Naive thymus-derived CD4-positive, alpha-beta T cell (primary cell): Measurements from ENCODE around the gene NUP93. TPM values are rescaled to one million over a fixed set of nuclear protein-coding genes. Genes with fewer than 3 reads are reported as not detected.

Experiments
- ATAC-seq: fragments of 150-1000 bp; cut with Tn5 transposase; 2 replicates; pipeline ENCODE4 v1.10.0; 2021; ENCODE audit warnings: mild to moderate bottlenecking, moderate library complexity
- CTCF ChIA-PET: fragments of 350-600 bp; sonication (Branson Sonifier 250); formaldehyde crosslinking; loops from one replicate; lab custom pipeline; 2021; ENCODE audit warnings: antibody characterized with exemption; lab: Charles Lee
- POLR2A ChIA-PET: fragments of 350-600 bp; sonication (Branson Sonifier 250); formaldehyde crosslinking; loops from one replicate; lab custom pipeline; 2021; ENCODE audit warnings: antibody characterized with exemption, inconsistent platforms; lab: Charles Lee
- DNase-seq, 9 donors: peaks; one replicate each; pipeline versions ENCODE4 v3.0.0 to v3.0.0-alpha.2; 2020 to 2022; ENCODE audit warnings: mixed read lengths in 1 of 9
- H3K27ac ChIP-seq: one replicate; pipeline ENCODE4 v1.7.0; 2013; ENCODE audit warnings: mild to moderate bottlenecking, low read depth, low read length, moderate library complexity
- H3K27me3 ChIP-seq, 2 donors: one replicate each; pipeline ENCODE4 v1.7.0; 2013; ENCODE audit warnings: low read length in 2 of 2, mild to moderate bottlenecking in 2 of 2, moderate library complexity in 2 of 2; ENCODE audit not compliant: control insufficient read depth in 2 of 2, insufficient read depth in 2 of 2
- H3K36me3 ChIP-seq, 3 experiments: 1 replicate in 2 of 3; 2 replicates in 1 of 3; pipeline ENCODE4 v1.7.0; 2013; ENCODE audit warnings: low read length in 3 of 3, mild to moderate bottlenecking in 3 of 3, moderate library complexity in 1 of 3; ENCODE audit not compliant: insufficient read depth in 3 of 3, control insufficient read depth in 2 of 3
- H3K4me1 ChIP-seq, 2 donors: one replicate each; pipeline ENCODE4 v1.7.0; 2013; ENCODE audit warnings: low read length in 2 of 2, mild to moderate bottlenecking in 2 of 2, moderate library complexity in 1 of 2; ENCODE audit not compliant: control insufficient read depth in 2 of 2, insufficient read depth in 2 of 2
- H3K4me3 ChIP-seq: 2 replicates; pipeline ENCODE4 v1.7.0; 2013; ENCODE audit warnings: mild to moderate bottlenecking, low read length
- H3K9me3 ChIP-seq, 3 experiments: 1 replicate in 2 of 3; 2 replicates in 1 of 3; pipeline ENCODE4 v1.7.0; 2013; ENCODE audit warnings: low read length in 3 of 3; ENCODE audit not compliant: control insufficient read depth in 2 of 3
- H3K27ac Mint-ChIP-seq, 9 donors: one replicate each; pipeline ENCODE4 v1.8.0; 2020 to 2022; ENCODE audit warnings: mixed read lengths in 9 of 9, mild to moderate bottlenecking in 8 of 9, moderate library complexity in 5 of 9, inconsistent platforms in 2 of 9
- H3K27me3 Mint-ChIP-seq, 5 donors: one replicate each; pipeline ENCODE4 v1.8.0; 2021 to 2022; ENCODE audit warnings: mixed read lengths in 5 of 5, mild to moderate bottlenecking in 1 of 5
- H3K36me3 Mint-ChIP-seq, 5 donors: one replicate each; pipeline ENCODE4 v1.8.0; 2020 to 2022; ENCODE audit warnings: mixed read lengths in 5 of 5, mild to moderate bottlenecking in 3 of 5, inconsistent platforms in 1 of 5
- H3K4me1 Mint-ChIP-seq, 7 donors: one replicate each; pipeline ENCODE4 v1.8.0; 2020 to 2022; ENCODE audit warnings: mixed read lengths in 7 of 7, mild to moderate bottlenecking in 3 of 7, inconsistent platforms in 1 of 7
- H3K4me3 Mint-ChIP-seq, 10 donors: one replicate each; pipeline ENCODE4 v1.8.0; 2020 to 2022; ENCODE audit warnings: mild to moderate bottlenecking in 10 of 10, mixed read lengths in 10 of 10, moderate library complexity in 6 of 10, inconsistent platforms in 2 of 10
- H3K9me3 Mint-ChIP-seq, 11 donors: one replicate each; pipeline ENCODE4 v1.8.0; 2020 to 2022; ENCODE audit warnings: mixed read lengths in 11 of 11, mild to moderate bottlenecking in 4 of 11, inconsistent platforms in 1 of 11, moderate library complexity in 1 of 11
- intact Hi-C, 2 donors: fragments of 100-400 bp; cut with micrococcal nuclease; formaldehyde crosslinking; loops; one replicate each; pipeline ENCODE4 v1.15.1; 2023
- polyA plus RNA-seq, 2 donors: library from polyadenylated mRNA; unstranded; fragments of 300-500 nt; fragmentation: Illumina TruSeq; gene quantifications; one replicate each; pipeline ENCODE4 v1.2.3, GENCODE V29; 2021
- total RNA-seq, 6 experiments: library from RNA in 5 of 6; stranded (reverse) in 5 of 6; gene quantifications; 1 replicate in 5 of 6; 2 replicates in 1 of 6; pipeline ENCODE4 v1.2.3 and lab custom pipeline; 2021 to 2026

The NUP93 gene
- total and polyA plus RNA-seq, 7 experiments from 2014 or later, result 53.0 to 90.5 (median 64.5) TPM

DNA sequence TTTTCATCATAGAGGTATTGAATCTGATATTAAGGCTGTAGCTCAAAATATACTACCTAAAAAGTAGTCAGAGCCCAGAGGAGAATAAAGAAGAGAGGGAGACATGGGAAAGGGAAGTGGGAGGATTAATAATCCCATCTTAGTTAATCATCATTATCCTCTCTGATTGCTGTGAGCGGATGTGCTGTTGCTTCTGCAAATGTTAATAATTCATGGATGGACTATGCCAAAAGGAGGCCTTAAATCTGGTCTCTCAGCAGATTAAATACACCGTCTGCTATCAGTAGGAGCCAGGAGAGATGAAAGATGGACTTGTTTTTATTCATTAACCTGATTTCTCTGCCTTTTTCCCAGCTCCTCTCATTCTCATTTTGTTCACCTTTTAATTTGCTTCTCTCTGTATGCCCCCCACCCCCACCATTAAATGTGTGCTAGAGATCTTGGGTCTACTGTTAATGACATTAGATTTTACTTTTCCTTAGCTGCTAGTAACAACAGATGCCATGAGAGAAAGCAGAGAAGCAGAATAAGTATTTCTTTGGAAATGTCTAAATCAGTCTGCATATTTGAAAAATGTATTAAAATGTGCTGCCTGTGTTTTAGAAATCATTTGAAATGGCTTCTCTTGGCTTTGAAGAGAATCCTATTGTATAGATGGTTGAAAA is 44.2 kb downstream of the NUP93 start:
- no peaks in the 10 kb centered on the region for H3K4me1 ChIP-seq
- POLR2A ChIA-PET, result interaction anchor here (0.7 kb wide), 1 partner anchor 235 kb away, joined by 3 read pairs; no protein-coding TSS in a partner anchor
- Mint-ChIP-seq H3K9me3 (no peaks in the 10 kb centered on the region), H3K4me3 (no peak overlapping the region), H3K36me3 (peaks cover 0 to 9% (median 0%) of the 10 kb centered on the region in 5 donors), H3K27ac (no peak overlapping the region), H3K4me1 (peaks cover 11 to 36% (median 29%) of the 10 kb centered on the region in 7 donors), H3K27me3 (no peaks in the 10 kb centered on the region)
- no peak overlapping the region for H3K4me3 ChIP-seq
- DNase-seq, result no peak
- H3K27me3 ChIP-seq, result no peaks in the 10 kb centered on the region
- no peak for ATAC-seq
- CTCF ChIA-PET, result no interaction called here
- H3K36me3 ChIP-seq, result no peaks in the 10 kb centered on the region
- H3K27ac ChIP-seq, result no peak overlapping the region
- intact Hi-C loops, result no loop called here
- no peaks in the 10 kb centered on the region for H3K9me3 ChIP-seq

DNA sequence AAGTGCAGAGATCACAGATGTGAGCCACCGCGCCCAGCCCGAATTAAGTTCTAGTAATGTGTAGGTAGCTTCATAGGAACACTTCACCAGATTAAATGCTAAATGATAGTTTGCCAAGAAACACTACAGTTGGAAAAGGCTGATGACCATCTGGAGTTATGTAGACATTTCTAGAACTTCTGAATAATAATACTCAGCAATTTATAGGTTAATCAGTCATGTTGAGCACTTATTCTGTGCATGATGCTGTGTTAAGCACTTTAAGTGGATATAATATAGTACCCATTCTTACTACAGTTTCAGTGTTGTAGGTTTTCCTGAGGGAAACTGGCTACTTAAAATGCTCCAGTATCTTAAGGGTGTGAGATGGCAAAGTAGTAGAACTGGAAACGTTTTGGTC is 45.2 kb downstream of the NUP93 start:
- Mint-ChIP-seq H3K9me3 (no peaks in the 10 kb centered on the region), H3K36me3 (peaks cover 0 to 9% (median 0%) of the 10 kb centered on the region in 5 donors), H3K27ac (no peak overlapping the region), H3K27me3 (no peaks in the 10 kb centered on the region), H3K4me3 (no peak overlapping the region), H3K4me1 (peaks cover 14 to 42% (median 29%) of the 10 kb centered on the region in 7 donors)
- no peaks in the 10 kb centered on the region for H3K9me3 ChIP-seq
- no peaks in the 10 kb centered on the region for H3K27me3 ChIP-seq
- no peak overlapping the region for H3K4me3 ChIP-seq
- intact Hi-C loops, result no loop called here
- ATAC-seq (no peak), DNase-seq (no peak)
- ChIA-PET CTCF (no interaction called here), POLR2A (interaction anchor here (0.6 kb wide), 1 partner anchor 24 kb away, joined by 4 read pairs; no protein-coding TSS in a partner anchor)
- H3K36me3 ChIP-seq, result no peaks in the 10 kb centered on the region
- H3K4me1 ChIP-seq, result peaks cover 0 to 7% of the 10 kb centered on the region in 2 donors
- no peak overlapping the region for H3K27ac ChIP-seq

DNA sequence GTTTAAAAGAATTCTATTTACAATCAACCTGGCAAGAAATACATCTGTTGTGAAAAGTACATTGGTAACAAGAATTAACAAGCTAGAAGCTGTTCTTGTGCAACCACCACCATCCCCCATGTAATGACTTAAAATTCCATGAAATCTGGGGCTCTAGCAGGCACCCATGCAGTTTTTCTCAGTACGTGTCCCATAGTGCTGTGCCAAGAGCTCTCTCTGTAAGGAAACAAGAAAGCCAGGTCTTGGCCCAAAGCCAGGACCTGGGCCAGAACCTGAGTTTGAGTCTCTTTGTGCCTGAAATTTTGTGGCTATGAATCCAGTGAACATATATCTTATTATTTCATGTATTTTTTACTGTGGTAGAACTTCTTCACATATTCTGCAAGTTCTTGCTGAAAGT is 46.6 kb downstream of the NUP93 start:
- Mint-ChIP-seq H3K9me3 (no peaks in the 10 kb centered on the region), H3K36me3 (peaks cover 0 to 11% (median 0%) of the 10 kb centered on the region in 5 donors), H3K27ac (no peak overlapping the region), H3K4me3 (no peak overlapping the region), H3K4me1 (peaks cover 14 to 49% (median 33%) of the 10 kb centered on the region in 7 donors), H3K27me3 (no peaks in the 10 kb centered on the region)
- Histone ChIP-seq H3K36me3 (no peaks in the 10 kb centered on the region), H3K27me3 (no peaks in the 10 kb centered on the region), H3K4me1 (peaks cover 3 to 18% of the 10 kb centered on the region in 2 donors), H3K9me3 (no peaks in the 10 kb centered on the region), H3K27ac (no peak overlapping the region), H3K4me3 (no peak overlapping the region)
- ChIA-PET CTCF (interaction anchor here (0.6 kb wide), 1 partner anchor 15 kb away, joined by 4 read pairs; no protein-coding TSS in a partner anchor), POLR2A (no interaction called here)
- DNase-seq (no peak), ATAC-seq (no peak)
- intact Hi-C loops, result no loop called here

DNA sequence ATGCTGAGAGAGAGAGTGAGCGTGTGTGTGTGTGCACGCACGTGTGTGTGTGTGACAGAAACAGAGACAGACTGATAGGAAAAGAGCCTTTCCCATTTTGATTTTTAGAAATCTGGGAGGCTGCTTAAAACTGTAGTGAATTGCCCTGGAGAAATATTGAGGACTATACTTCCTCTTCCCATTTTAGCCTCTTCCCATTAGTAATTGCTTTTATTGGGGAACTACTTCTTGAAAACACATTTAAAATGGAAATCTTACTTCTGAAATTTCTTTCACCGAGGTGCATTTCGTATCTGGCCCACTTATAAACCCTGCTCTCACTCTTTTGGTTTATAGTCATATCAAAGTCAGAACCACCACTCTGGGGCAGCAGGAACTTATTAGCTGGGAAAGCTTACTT is 47.1 kb downstream of the NUP93 start:
- ChIA-PET CTCF (interaction anchor here (0.6 kb wide), 1 partner anchor 49 kb away, joined by 5 read pairs; no protein-coding TSS in a partner anchor), POLR2A (no interaction called here)
- Histone ChIP-seq H3K27ac (no peak overlapping the region), H3K27me3 (no peaks in the 10 kb centered on the region), H3K36me3 (no peaks in the 10 kb centered on the region), H3K4me1 (peaks cover 3 to 18% of the 10 kb centered on the region in 2 donors), H3K9me3 (no peaks in the 10 kb centered on the region), H3K4me3 (no peak overlapping the region)
- no peaks in the 10 kb centered on the region for H3K27me3 Mint-ChIP-seq
- DNase-seq, result no peak
- intact Hi-C loops, result no loop called here
- peaks cover 12 to 49% (median 32%) of the 10 kb centered on the region in 7 donors for H3K4me1 Mint-ChIP-seq
- H3K36me3 Mint-ChIP-seq, result peaks cover 0 to 10% (median 0%) of the 10 kb centered on the region in 5 donors
- no peaks in the 10 kb centered on the region for H3K9me3 Mint-ChIP-seq
- H3K4me3 Mint-ChIP-seq, result no peak overlapping the region
- no peak for ATAC-seq
- no peak overlapping the region for H3K27ac Mint-ChIP-seq

DNA sequence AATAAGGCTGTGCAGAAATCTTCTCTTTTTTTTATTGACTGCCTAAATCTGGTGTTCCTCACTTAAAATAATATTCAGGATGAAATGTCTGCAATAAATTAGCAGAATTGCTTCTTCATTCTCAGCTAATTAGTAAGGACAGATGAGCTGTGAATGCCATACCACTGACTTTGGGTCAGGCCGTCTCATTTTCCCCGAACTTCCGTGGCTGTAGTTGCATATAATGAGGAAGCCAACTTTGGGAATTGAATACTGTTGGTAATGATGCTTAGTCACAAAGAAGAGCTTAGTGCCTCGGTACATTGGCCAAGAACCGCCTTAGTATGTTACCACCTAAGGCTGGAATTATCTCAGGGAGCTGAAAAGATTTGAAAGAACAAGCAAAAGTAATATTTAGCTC is 47.6 kb downstream of the NUP93 start:
- Histone ChIP-seq H3K9me3 (no peaks in the 10 kb centered on the region), H3K36me3 (no peaks in the 10 kb centered on the region), H3K27ac (no peak overlapping the region), H3K27me3 (no peaks in the 10 kb centered on the region), H3K4me3 (no peak overlapping the region), H3K4me1 (peaks cover 3 to 18% of the 10 kb centered on the region in 2 donors)
- H3K36me3 Mint-ChIP-seq, result peaks cover 0 to 8% (median 0%) of the 10 kb centered on the region in 5 donors
- H3K27me3 Mint-ChIP-seq, result no peaks in the 10 kb centered on the region
- peaks cover 14 to 44% (median 28%) of the 10 kb centered on the region in 7 donors for H3K4me1 Mint-ChIP-seq
- ChIA-PET POLR2A (no interaction called here), CTCF (interaction anchor here (0.6 kb wide), 1 partner anchor 49 kb away, joined by 5 read pairs; no protein-coding TSS in a partner anchor)
- DNase-seq (no peak), ATAC-seq (no peak)
- no peak overlapping the region for H3K27ac Mint-ChIP-seq
- peaks cover 0 to 1% (median 0%) of the 10 kb centered on the region in 11 donors for H3K9me3 Mint-ChIP-seq
- intact Hi-C loops, result no loop called here
- H3K4me3 Mint-ChIP-seq, result no peak overlapping the region

DNA sequence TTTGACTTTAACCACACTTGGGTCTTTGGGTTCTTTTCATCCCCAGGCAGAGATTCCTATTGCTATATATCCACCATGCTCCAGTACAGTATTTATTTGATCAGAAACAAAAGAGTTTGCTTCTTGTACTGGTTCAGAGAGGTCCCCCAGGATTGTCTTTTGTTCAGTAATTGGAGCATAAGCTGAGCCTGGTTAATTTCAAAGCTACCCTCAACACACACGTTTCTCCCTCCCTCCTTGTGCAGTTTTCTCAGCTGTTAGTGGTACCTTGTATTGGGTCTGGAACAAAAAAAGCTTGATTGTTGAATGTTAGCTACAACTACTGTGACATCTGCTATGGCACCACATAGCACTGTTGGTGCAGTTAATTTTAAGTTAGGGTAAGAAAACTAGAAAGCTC is 50.0 kb downstream of the NUP93 start:
- H3K36me3 Mint-ChIP-seq, result peaks cover 0 to 6% (median 0%) of the 10 kb centered on the region in 5 donors
- POLR2A ChIA-PET, result no interaction called here

More for the DNA sequence above, 50.0 kb downstream of the NUP93 start:
- no peaks in the 10 kb centered on the region for H3K36me3 ChIP-seq
- no peaks in the 10 kb centered on the region for H3K27me3 ChIP-seq
- intact Hi-C loops, result no loop called here
- peaks cover 3 to 18% of the 10 kb centered on the region in 2 donors for H3K4me1 ChIP-seq
- Mint-ChIP-seq H3K4me3 (no peak overlapping the region), H3K9me3 (peaks cover 0 to 1% (median 0%) of the 10 kb centered on the region in 11 donors), H3K27ac (no peak overlapping the region), H3K4me1 (peaks cover 11 to 42% (median 25%) of the 10 kb centered on the region in 7 donors), H3K27me3 (no peaks in the 10 kb centered on the region)
- DNase-seq, result no peak
- CTCF ChIA-PET, result no interaction called here
- no peak overlapping the region for H3K27ac ChIP-seq
- ATAC-seq, result no peak
- H3K9me3 ChIP-seq, result no peaks in the 10 kb centered on the region
- no peak overlapping the region for H3K4me3 ChIP-seq
